GM12875 (cell line): ENCODE results near the gene MYOM1.

Source experiments
- H3K4me3 ChIP-seq: one replicate; pipeline ENCODE4 v1.5.1; 2011; ENCODE audit warnings: low read depth, low read length, control low read depth
- TF ChIP-seq, protein P1 (sequence below): IDR thresholded peaks from 2 replicates; pipeline ENCODE4 v1.5.1; 2011; ENCODE audit warnings: low read depth, mild to moderate bottlenecking, control low read depth, inconsistent platforms, low read length, moderate library complexity, borderline replicate concordance; ENCODE audit not compliant: insufficient read depth

The MYOM1 gene

DNA sequence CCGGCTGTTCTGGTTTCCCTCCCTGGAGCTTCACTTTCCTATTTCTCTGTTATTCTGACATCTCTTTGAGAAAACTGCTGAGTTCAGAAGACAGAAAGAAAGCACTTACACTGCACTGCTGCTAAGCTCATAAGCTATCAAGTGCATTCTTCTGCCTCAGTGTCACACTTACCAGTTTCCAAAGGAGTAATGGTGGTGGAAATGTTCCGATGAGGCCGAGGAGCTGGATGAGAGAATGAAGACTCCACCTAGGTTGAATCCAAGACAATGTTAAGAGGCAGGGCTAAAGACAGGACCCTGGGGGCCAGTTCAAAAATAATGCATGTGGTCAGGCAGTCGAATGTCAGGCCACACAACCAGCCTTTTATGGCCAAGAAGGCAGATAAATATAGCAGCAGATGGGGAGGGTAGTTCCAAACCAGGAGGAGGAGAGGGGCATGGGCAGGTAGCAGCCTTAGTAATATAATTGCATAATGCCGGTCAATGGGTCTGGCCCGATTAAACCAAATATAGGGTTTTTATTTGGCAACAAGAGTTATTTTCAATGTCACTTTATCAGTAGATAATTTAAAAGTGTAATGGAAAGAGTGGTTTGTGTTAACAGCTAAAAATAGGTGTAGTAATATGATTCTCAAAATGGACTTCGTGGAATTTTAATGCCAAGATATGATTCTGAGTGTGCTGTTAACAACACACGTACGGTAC is at the start of gene MYOM1:
Gene MYOM1, minus strand, starts transcription at position 338 of the 705 bp plus-strand sequence. CDS start 4,745 bp downstream, outside the sequence.
- no peak within 1 kb of the TSS for H3K4me3 ChIP-seq
- TF ChIP-seq, protein P1, sequence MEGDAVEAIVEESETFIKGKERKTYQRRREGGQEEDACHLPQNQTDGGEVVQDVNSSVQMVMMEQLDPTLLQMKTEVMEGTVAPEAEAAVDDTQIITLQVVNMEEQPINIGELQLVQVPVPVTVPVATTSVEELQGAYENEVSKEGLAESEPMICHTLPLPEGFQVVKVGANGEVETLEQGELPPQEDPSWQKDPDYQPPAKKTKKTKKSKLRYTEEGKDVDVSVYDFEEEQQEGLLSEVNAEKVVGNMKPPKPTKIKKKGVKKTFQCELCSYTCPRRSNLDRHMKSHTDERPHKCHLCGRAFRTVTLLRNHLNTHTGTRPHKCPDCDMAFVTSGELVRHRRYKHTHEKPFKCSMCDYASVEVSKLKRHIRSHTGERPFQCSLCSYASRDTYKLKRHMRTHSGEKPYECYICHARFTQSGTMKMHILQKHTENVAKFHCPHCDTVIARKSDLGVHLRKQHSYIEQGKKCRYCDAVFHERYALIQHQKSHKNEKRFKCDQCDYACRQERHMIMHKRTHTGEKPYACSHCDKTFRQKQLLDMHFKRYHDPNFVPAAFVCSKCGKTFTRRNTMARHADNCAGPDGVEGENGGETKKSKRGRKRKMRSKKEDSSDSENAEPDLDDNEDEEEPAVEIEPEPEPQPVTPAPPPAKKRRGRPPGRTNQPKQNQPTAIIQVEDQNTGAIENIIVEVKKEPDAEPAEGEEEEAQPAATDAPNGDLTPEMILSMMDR: no peak

DNA sequence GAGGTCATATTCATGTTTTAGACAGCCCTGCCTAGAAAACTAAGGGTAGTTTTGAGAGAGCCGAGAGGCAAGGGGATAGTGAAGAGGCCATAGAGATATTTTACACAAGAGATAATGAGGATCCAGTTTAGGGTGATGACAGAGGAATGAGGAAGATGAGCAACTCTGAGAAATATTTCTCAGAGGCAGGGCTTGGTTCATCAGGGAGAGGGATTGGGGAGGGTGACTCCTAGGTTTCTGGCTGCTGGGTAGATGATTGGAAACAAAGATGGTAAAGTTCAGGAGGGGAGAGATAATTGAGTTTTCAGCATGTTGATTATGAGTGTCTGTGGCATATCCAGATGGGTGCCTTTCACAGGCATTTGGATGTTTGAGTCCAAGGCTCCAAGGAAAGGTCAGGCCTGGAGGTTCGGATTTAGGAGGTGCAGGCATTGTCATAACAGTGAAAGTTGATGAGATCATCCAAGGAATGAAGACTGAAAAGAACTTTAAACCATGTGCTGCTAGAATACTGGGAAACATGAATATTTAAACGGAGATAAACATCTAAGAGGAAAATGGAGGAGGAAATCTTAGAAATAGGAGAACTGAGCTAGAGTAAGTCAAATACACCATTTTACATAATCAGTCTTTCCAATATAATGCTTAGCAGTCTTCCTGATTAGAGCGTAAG is 49.6 kb upstream of the MYOM1 start:
- H3K4me3 ChIP-seq: no peak overlapping the region
- TF ChIP-seq, protein P1: no peak

DNA sequence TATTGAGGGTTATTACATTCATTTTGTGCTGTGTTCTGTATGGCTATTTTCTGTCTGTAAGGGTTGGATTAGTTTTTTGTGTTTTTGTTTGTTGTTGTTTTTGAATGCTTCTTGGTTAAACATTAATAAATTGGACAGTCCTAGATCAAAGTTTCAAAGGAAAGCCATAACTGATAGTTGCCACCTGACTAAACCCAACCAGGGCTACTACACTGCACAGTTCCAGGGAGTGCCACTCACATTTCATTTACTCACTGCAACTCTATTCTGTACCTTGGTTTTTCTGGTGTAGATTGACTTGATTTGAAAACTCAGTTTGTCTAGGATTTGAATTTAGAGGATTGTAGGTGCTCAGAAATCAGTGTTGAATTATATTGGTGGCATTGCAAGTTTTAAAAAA is 48.5 kb upstream of the MYOM1 start:
- TF ChIP-seq, protein P1: no peak

DNA sequence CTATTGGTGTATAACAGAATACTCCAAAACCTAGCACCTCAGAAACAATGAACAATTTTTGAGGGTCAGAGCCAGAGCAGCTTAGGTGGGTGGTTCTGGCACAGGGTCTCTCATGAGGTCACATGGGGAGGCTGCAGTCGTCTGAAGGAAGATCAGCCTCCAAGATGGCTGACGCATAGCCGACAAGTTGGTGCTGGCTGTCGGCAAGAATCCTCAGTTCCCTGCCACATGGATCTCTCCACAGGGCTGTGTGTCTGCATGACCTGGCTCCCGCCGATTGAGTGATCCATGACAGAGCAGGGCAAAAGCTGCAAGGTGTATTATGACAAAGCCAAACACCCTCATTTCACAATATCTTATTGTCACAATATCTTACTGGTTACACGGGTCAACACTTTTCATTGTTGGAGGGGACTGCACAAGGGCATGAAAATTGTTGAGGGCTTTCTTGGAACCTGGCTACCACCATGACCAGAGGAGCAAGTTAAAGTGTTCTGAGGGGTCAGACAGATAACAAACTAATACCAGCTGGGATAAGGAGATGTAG is 46.4 kb upstream of the MYOM1 start:
- H3K4me3 ChIP-seq: no peak overlapping the region
- TF ChIP-seq, protein P1: no peak

More for the DNA sequence above, 48.5 kb upstream of the MYOM1 start:
- H3K4me3 ChIP-seq: no peak overlapping the region

DNA sequence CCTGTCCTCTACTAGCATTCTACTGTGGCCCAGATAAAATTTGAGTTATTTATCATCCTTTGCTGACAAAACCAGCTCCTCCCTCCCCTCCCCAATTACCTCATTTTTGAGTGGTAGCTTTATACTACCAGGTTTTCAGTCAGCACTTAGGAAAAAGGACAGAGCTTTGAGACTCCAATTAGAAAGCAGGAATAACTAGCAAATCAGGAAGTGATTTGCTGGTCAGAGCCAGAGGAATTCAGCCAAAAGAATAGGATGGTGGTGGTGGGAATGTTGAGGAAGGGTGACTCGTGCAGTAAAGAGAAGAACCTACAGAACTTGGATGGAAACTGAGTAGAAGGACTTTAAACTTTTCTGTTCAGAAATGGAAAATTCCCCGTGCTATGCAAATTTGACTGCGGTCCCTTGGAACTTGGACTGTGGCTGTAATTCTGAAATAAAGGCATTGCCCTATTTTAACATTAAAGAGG is 45.8 kb upstream of the MYOM1 start:
- H3K4me3 ChIP-seq: no peak overlapping the region
- TF ChIP-seq, protein P1: no peak

DNA sequence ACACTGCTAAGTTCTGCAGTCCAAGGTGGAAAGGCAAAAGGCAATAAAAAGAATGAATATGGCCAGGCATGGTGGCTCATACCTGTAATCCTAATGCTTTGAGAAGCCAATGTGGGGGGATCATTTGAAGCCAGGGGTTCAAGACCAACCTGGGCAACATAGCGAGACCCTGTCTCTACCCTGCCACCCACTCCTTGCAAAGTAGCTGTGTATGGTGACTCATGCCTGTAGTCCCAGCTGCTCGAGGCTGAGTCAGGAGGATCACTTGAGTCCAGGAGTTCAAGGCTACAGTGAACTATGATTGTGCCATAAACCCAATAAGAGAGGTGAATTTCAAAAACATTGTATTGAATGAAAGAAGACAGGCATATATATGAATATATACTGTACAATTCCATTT is 44.6 kb upstream of the MYOM1 start:
- H3K4me3 ChIP-seq: no peak overlapping the region
- TF ChIP-seq, protein P1: no peak
